ENCODE measurements around the gene COPS7A. TPM values are rescaled to one million over a fixed set of nuclear protein-coding genes. Genes with fewer than 3 reads are reported as not detected.

The COPS7A gene
- total RNA-seq, 2 donors from 2014 or later: 33.3 to 47.6 TPM

- H3K4me1 ChIP-seq: no peaks in the 10 kb centered on the region
- H3K9ac ChIP-seq (ENCODE audit: low read depth in 2 of 2, low read length in 2 of 2): peak overlapping the region in 1 of 2 donors; percentile 5
- H3K4me3 ChIP-seq: no peak overlapping the region
- no peak for DNase-seq
- peaks cover 9% of the 10 kb centered on the region for H3K27me3 ChIP-seq
- TF ChIP-seq, protein P1, sequence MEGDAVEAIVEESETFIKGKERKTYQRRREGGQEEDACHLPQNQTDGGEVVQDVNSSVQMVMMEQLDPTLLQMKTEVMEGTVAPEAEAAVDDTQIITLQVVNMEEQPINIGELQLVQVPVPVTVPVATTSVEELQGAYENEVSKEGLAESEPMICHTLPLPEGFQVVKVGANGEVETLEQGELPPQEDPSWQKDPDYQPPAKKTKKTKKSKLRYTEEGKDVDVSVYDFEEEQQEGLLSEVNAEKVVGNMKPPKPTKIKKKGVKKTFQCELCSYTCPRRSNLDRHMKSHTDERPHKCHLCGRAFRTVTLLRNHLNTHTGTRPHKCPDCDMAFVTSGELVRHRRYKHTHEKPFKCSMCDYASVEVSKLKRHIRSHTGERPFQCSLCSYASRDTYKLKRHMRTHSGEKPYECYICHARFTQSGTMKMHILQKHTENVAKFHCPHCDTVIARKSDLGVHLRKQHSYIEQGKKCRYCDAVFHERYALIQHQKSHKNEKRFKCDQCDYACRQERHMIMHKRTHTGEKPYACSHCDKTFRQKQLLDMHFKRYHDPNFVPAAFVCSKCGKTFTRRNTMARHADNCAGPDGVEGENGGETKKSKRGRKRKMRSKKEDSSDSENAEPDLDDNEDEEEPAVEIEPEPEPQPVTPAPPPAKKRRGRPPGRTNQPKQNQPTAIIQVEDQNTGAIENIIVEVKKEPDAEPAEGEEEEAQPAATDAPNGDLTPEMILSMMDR (IDR thresholded peaks at IDR 0.05): no peak
- no peaks in the 10 kb centered on the region for H3K9me3 ChIP-seq
- intact Hi-C loops (cut with DNase I): no loop called here
- H3K27ac ChIP-seq: no peak overlapping the region
- no peaks in the 10 kb centered on the region for H3K36me3 ChIP-seq
These were observed 50.7 kb downstream of the COPS7A start for GRCh38 chr12:6774499-6775062.

- TF ChIP-seq, protein P1 (IDR thresholded peaks at IDR 0.05): no peak
- H3K27me3 ChIP-seq: peaks cover 9% of the 10 kb centered on the region
- intact Hi-C loops (cut with DNase I): no loop called here
- no peaks in the 10 kb centered on the region for H3K9me3 ChIP-seq
- no peak overlapping the region for H3K9ac ChIP-seq (ENCODE audit: low read depth in 2 of 2, low read length in 2 of 2)
- H3K36me3 ChIP-seq: no peaks in the 10 kb centered on the region
- H3K4me1 ChIP-seq: no peaks in the 10 kb centered on the region
- no peak overlapping the region for H3K4me3 ChIP-seq
- H3K27ac ChIP-seq: no peak overlapping the region
- DNase-seq: no peak
These were observed 51.6 kb downstream of the COPS7A start for GRCh38 chr12:6775185-6776174.

DNA sequence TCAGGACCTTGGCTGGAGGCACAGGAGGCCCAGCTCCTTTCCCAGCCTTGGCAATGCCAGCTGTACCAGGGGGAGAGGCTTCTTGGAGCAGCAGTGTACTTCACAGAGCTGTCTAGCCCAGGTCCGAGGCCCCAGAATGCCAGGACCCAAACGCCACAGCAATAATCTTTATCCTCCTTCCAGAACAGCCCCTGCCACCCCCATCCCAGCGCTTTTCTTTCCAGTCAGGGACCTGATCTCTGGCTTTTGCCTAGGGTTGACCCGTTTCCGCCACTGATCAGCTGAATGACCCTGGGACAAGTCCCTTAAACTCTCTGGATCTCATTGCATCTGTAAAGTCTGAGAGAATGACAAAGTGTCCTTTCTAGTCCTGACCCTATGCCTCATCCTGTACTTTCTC, 53.5 kb downstream of the COPS7A start:
- no peaks in the 10 kb centered on the region for H3K36me3 ChIP-seq
- no peak overlapping the region for H3K4me3 ChIP-seq
- peaks cover 9% of the 10 kb centered on the region for H3K27me3 ChIP-seq
- TF ChIP-seq, protein P1 (IDR thresholded peaks at IDR 0.05): no peak
- intact Hi-C loops (cut with DNase I): no loop called here
- no peaks in the 10 kb centered on the region for H3K4me1 ChIP-seq
- H3K27ac ChIP-seq: no peak overlapping the region
- H3K9ac ChIP-seq (ENCODE audit: low read depth in 2 of 2, low read length in 2 of 2): no peak overlapping the region
- no peak for DNase-seq
- H3K9me3 ChIP-seq: no peaks in the 10 kb centered on the region

- H3K27me3 ChIP-seq: peaks cover 7% of the 10 kb centered on the region
- H3K9ac ChIP-seq (ENCODE audit: low read depth in 2 of 2, low read length in 2 of 2): peak overlapping the region; percentile 26 to 62
- DNase-seq: peak; percentile 38
- H3K9me3 ChIP-seq: no peaks in the 10 kb centered on the region
- intact Hi-C loops (cut with DNase I): loop anchor here (2.0 kb wide), 1 partner anchor 25 kb away; the partner anchor contains the start of gene MLF2
- peak overlapping the region; percentile 37 for H3K4me3 ChIP-seq
- H3K36me3 ChIP-seq: no peaks in the 10 kb centered on the region
- H3K27ac ChIP-seq: peak overlapping the region; percentile 13
- no peaks in the 10 kb centered on the region for H3K4me1 ChIP-seq
- TF ChIP-seq, protein P1 (IDR thresholded peaks at IDR 0.05): no peak
These were observed 54.3 kb downstream of the COPS7A start for GRCh38 chr12:6778217-6778573.

- H3K9me3 ChIP-seq: no peaks in the 10 kb centered on the region
- no peaks in the 10 kb centered on the region for H3K4me1 ChIP-seq
- DNase-seq: peak; percentile 98
- peak overlapping the region; percentile 26 to 62 for H3K9ac ChIP-seq (ENCODE audit: low read depth in 2 of 2, low read length in 2 of 2)
- H3K36me3 ChIP-seq: no peaks in the 10 kb centered on the region
- peak overlapping the region; percentile 13 for H3K27ac ChIP-seq
- peak overlapping the region; percentile 37 for H3K4me3 ChIP-seq
- TF ChIP-seq, protein P1 (IDR thresholded peaks at IDR 0.05): peak; percentile 91
- H3K27me3 ChIP-seq: peaks cover under 1% of the 10 kb centered on the region
- intact Hi-C loops (cut with DNase I): loop anchor here (2.0 kb wide), 1 partner anchor 26 kb away; the partner anchor contains the start of gene MLF2
These were observed 55.0 kb downstream of the COPS7A start for GRCh38 chr12:6778574-6779550.

Measured in colonic mucosa (tissue), 4 donors.